GM19468 (cell line): Measurements from ENCODE around the gene CCZ1.
"Not testable (repeated sequence)": the region's sequence is repeated elsewhere in the genome, so short reads cannot be mapped to it uniquely, and the experiment has no call there.

Experiments used
- ATAC-seq: cut with Tn5 transposase; IDR thresholded peaks from one replicate; pipeline ENCODE4 v1.9.1; 2021; ENCODE audit warnings: mild to moderate bottlenecking, moderate library complexity, moderate number of reproducible peaks; ENCODE audit not compliant: unreplicated experiment; ENCODE audit errors: extremely low read depth

The CCZ1 gene

GRCh38 chr7:5904726-5905125, 6.2 kb downstream of the CCZ1 start:
- ATAC-seq = not testable (repeated sequence)

DNA sequence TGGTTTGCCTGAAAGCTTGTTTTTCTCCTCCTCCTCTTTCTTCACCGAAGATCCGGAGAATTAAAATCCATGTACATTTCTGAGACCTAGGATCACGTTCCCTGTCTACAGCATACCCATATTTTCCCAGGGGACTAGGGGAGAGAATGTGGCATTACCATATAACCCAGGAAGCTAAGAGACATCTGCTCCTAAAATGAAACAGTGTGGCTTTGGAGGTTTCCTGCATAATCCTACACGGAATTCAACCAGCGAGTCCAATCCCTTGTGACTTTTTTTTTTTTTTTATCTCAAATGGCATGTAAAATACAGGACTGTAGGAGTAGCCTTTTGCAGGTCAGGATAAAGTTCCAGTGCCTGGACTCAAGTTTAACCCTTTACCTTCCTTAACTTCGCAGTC, 10.3 kb downstream of the CCZ1 start:
- ATAC-seq = not testable (repeated sequence)

DNA sequence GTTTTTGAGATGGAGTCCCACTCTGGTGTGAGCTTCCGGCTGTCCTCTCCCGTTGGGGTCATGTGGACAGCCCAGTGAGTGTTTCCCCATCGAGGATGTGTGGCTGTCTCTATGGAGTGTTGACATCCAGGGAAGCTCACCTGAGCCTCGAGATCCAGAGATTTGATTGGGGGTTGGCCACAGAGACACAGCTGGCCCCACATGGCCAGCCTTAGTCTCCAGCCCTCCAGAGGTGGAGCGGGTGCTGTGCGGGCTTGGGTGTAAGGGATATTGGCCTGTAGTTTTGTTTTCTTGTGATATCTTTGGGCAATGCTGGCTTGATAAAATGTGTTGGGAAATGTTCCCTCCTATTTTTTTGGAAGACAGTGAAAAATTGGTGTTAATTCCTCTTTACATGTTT, 18.0 kb downstream of the CCZ1 start:
- ATAC-seq = not testable (repeated sequence)

- not testable (repeated sequence) for ATAC-seq
These were observed 25.6 kb downstream of the CCZ1 start for GRCh38 chr7:5924180-5924579.

DNA sequence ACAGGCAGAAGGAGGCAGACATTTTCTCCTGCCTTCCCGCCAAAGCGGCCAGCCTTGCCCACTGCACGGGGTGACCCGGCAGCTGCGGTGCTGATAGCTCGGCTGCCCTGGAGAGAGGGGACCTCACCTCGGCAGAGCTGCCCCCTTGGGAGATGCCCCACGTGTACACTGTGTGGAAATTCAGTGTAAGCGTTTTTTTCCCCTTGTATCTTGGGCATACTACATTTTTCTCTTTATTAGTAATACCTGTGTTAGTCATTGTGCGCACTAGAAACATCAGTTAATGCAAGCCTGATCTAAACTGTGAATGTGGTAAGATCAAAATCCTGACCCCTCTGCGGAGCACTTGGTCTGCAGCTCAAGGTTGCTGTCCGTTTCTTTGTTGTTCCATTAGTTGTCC, 26.1 kb downstream of the CCZ1 start:
- not testable (repeated sequence) for ATAC-seq

- not testable (repeated sequence) for ATAC-seq
These were observed 27.8 kb downstream of the CCZ1 start for GRCh38 chr7:5926263-5926870.

DNA sequence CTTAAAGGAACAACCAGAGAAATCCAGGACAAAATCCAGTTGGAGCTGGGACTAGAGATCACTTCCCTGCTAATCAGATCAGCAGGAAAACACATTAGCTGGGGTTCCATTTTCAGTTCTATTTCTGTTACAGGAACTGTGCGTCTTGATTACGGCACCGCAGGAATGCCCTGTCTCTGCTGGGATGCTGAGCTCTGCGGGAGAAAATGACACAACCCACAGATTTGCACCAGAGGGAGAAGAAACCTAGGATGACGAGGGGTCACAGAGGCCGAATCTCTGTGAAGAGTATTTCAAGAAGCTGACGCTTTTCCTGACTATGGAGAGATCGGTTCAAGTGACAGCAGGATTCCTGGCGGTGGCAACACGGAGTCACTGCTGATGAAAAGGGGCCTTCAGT, 31.8 kb downstream of the CCZ1 start:
- ATAC-seq = not testable (repeated sequence)

DNA sequence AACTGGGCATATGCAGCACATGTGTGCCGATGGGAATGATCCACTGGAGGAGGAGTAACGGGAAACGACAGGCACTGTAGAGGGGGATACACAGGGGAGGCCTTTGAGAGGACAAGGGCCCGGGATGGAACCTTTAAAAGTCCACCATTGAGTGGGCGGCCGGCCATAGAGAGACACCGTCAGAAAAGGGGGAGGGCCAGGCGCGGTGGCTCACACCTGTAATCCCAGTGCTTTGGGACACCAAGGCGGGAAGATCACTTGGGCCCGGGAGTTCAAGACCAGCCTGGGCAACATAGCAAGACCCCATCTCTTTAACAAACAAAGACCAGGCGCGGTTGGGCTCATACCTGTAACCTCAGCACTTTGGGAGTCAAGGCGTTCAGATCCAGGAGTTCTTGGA, 32.7 kb downstream of the CCZ1 start:
- not testable (repeated sequence) for ATAC-seq

- ATAC-seq = not testable (repeated sequence)
These were observed 33.5 kb downstream of the CCZ1 start for GRCh38 chr7:5931905-5932644.

GRCh38 chr7:5934945-5935450, 36.5 kb downstream of the CCZ1 start:
- not testable (repeated sequence) for ATAC-seq

- not testable (repeated sequence) for ATAC-seq
These were observed 64.7 kb downstream of the CCZ1 start for GRCh38 chr7:5963205-5963604.

DNA sequence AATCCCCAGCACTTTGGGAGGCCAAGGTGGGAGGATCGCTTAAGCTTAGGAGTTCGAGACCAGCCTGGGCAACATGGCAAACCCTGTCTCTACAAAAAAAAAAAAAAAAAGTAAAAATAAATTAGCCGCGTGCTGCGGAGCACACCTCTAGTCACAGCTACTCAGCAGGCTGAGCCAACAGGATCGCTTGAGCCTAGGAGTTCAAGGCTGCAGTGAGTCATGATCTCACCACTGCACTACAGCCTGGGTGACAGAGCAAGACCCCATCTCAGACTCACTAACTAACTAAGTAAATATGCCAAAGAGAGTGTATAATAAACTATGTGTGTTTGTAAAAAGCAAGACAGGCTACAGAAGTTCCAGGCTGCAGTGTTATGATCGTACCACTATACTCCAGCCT, 65.3 kb downstream of the CCZ1 start:
- not testable (repeated sequence) for ATAC-seq

- not testable (repeated sequence) for ATAC-seq
These were observed 71.9 kb downstream of the CCZ1 start, which contains the start of gene RSPH10B for GRCh38 chr7:5970347-5970911. Gene RSPH10B, minus strand, starts transcription at chr7:5970689. Its CDS starts 3,573 bp downstream, at chr7:5967116.

DNA sequence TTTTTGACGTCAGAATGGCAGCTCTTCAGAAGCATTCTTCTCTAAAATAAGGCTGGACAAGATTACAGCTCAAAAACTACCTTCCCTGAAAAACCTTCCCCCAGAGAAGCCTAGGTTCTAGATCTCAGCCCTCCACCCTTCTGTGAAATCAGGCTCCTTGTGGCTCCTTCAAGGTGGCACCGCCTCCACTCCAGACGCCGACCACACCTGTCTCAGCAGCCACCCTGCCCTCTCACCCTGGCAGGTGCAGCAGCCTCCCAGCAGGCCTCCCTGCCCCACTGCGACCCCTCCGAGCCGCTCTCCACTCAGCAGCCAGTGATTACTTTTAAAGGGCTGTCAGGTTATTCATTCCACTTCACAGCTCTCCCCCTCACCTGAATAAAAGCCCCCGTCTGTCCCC, 75.0 kb downstream of the CCZ1 start:
- not testable (repeated sequence) for ATAC-seq
